Stomach (tissue), 9 donors: ENCODE results near the gene HDHD3. TPM values are rescaled to one million over a fixed set of nuclear protein-coding genes. Genes with fewer than 3 reads are reported as not detected.

Source experiments
- DNase-seq, 2 donors: peaks; one replicate each; pipeline versions ENCODE4 v3.0.0 to v3.0.0-alpha.2; 2013 to 2019
- H3K27ac ChIP-seq, 5 donors: fragments of 200-600 bp in 4 of 5; sonication (generic) in 4 of 5; one replicate each; pipeline ENCODE4 v1.5.1; 2013 to 2019; ENCODE audit warnings: mild to moderate bottlenecking in 1 of 5, moderate library complexity in 1 of 5
- H3K27me3 ChIP-seq, 3 donors: fragments of 200-600 bp; sonication (generic); one replicate each; pipeline ENCODE4 v1.5.1; 2017 to 2019; ENCODE audit warnings: mixed run types in 1 of 3
- H3K36me3 ChIP-seq, 4 donors: fragments of 200-600 bp; sonication (generic); 1 replicate in 3 of 4; 2 replicates in 1 of 4; pipeline ENCODE4 v1.5.1; 2016 to 2019
- H3K4me1 ChIP-seq, 4 donors: fragments of 200-600 bp; sonication (generic); one replicate each; pipeline ENCODE4 v1.5.1; 2016 to 2019
- H3K4me3 ChIP-seq, 4 donors: fragments of 200-600 bp; sonication (generic) in 3 of 4; one replicate each; pipeline ENCODE4 v1.5.1; 2016 to 2019; ENCODE audit warnings: mild to moderate bottlenecking in 1 of 4
- H3K9me3 ChIP-seq, 4 donors: fragments of 200-600 bp; sonication (generic); one replicate each; pipeline ENCODE4 v1.5.1; 2016 to 2019
- EP300 ChIP-seq: sonication (generic); formaldehyde crosslinking; IDR thresholded peaks from one replicate; pipeline ENCODE4 v1.6.1; 2017; ENCODE audit warnings: antibody characterized with exemption
- POLR2A ChIP-seq, 4 donors: fragments of 450-650 bp; IDR thresholded peaks; one replicate each; pipeline ENCODE4 v1.6.1; 2016; ENCODE audit warnings: antibody characterized with exemption in 4 of 4, control low read depth in 2 of 4, mild to moderate bottlenecking in 1 of 4, moderate library complexity in 1 of 4
- POLR2AphosphoS5 ChIP-seq, 3 donors: sonication (generic); formaldehyde crosslinking; IDR thresholded peaks; one replicate each; pipeline ENCODE4 v1.6.1; 2016; ENCODE audit warnings: antibody characterized with exemption in 3 of 3
- WGBS, 5 donors: extraction: QIAGEN DNeasy Blood & Tissue Kit in 3 of 5; methylation state at CpG; one replicate each; pipeline versions ENCODE4 v1.1.5 to v1.1.7; 2013 to 2018; 5-methylcytosine and 5-hydroxymethylcytosine counted together
- intact Hi-C: fragments of 100-400 bp; cut with DNase I; formaldehyde crosslinking; loops from one replicate; pipeline ENCODE4 v1.15.1; 2023; ENCODE audit warnings: low total_unique reads
- polyA plus RNA-seq, 3 donors: library from polyadenylated mRNA; stranded (reverse); fragments of 200-250 nt; gene quantifications; one replicate each; pipeline ENCODE4 v1.2.3, GENCODE V29; 2013
- total RNA-seq, 5 donors: library from RNA; depleted of rRNA; stranded (reverse); fragments of >200 nt; gene quantifications; one replicate each; pipeline versions ENCODE4 v1.1.0 to v1.2.3, GENCODE V29; 2014 to 2016
- TF ChIP-seq, protein P1 (sequence below), 7 experiments: fragments of 450-650 bp in 4 of 7; fragments of 200-600 bp in 3 of 7; sonication (generic) in 3 of 7; IDR thresholded peaks; one replicate each; pipeline ENCODE4 v1.5.1; 2016 to 2019; ENCODE audit warnings: antibody characterized with exemption in 7 of 7, control low read depth in 2 of 7, mild to moderate bottlenecking in 1 of 7
- donor health status: healthy with polysubstance abuse.
- donor health status: Bipolar disorder and iron deficiency.
- donor health status: healthy.

Gene HDHD3
- total and polyA plus RNA-seq, 8 donors, result 41.3 to 120 (median 66.7) TPM

GRCh38 chr9:113328045-113328782 is 48.6 kb downstream of the HDHD3 start:
- no peak overlapping the region for H3K4me3 ChIP-seq
- H3K9me3 ChIP-seq, result no peaks in the 10 kb centered on the region
- WGBS, 5 donors, result 82 to 93% (median 92%) methylated on average over 3 of the region's 3 CpGs
- no peaks in the 10 kb centered on the region for H3K27me3 ChIP-seq
- no peak for DNase-seq
- peaks cover 0 to 21% (median 4%) of the 10 kb centered on the region in 4 donors for H3K36me3 ChIP-seq
- TF ChIP-seq POLR2AphosphoS5 (IDR thresholded peaks at IDR 0.05) (no peak), POLR2A (IDR thresholded peaks at IDR 0.05) (no peak), EP300 (no peak)
- TF ChIP-seq, protein P1, sequence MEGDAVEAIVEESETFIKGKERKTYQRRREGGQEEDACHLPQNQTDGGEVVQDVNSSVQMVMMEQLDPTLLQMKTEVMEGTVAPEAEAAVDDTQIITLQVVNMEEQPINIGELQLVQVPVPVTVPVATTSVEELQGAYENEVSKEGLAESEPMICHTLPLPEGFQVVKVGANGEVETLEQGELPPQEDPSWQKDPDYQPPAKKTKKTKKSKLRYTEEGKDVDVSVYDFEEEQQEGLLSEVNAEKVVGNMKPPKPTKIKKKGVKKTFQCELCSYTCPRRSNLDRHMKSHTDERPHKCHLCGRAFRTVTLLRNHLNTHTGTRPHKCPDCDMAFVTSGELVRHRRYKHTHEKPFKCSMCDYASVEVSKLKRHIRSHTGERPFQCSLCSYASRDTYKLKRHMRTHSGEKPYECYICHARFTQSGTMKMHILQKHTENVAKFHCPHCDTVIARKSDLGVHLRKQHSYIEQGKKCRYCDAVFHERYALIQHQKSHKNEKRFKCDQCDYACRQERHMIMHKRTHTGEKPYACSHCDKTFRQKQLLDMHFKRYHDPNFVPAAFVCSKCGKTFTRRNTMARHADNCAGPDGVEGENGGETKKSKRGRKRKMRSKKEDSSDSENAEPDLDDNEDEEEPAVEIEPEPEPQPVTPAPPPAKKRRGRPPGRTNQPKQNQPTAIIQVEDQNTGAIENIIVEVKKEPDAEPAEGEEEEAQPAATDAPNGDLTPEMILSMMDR (IDR thresholded peaks at IDR 0.05), result no peak
- intact Hi-C loops, result no loop called here
- no peak overlapping the region for H3K27ac ChIP-seq
- no peaks in the 10 kb centered on the region for H3K4me1 ChIP-seq

- WGBS, 5 donors, result 96 to 97% (median 96%) methylated on average over 4 of the region's 4 CpGs
- intact Hi-C loops, result no loop called here
- Histone ChIP-seq H3K27me3 (no peaks in the 10 kb centered on the region), H3K27ac (no peak overlapping the region), H3K4me3 (no peak overlapping the region), H3K36me3 (peaks cover 0 to 26% (median 5%) of the 10 kb centered on the region in 4 donors), H3K4me1 (no peaks in the 10 kb centered on the region), H3K9me3 (no peaks in the 10 kb centered on the region)
- no peak for TF ChIP-seq POLR2A (IDR thresholded peaks at IDR 0.05)
- TF ChIP-seq POLR2AphosphoS5 (IDR thresholded peaks at IDR 0.05), result no peak
- TF ChIP-seq, protein P1 (IDR thresholded peaks at IDR 0.05), result no peak
- TF ChIP-seq EP300, result no peak
- DNase-seq, result no peak
Observed at GRCh38 chr9:113326230-113326629, 50.6 kb downstream of the HDHD3 start.

Other genes with a start within 250 kb of the HDHD3 start
- gene SLC31A2, start 226.0 kb downstream of the HDHD3 start, total RNA-seq, result 10 to 100 TPM in 2 of 5 donors, 1 to 10 TPM in 3; 1.2 to 19.6 (median 7.7) TPM
- gene SLC31A2, start 226.0 kb downstream of the HDHD3 start, polyA plus RNA-seq, result 1 to 10 TPM; 3.7 to 8.0 (median 5.0) TPM
- 10 to 100 TPM; 11.1 to 36.6 (median 23.8) TPM for gene FKBP15, start 155.7 kb downstream of the HDHD3 start, total RNA-seq
- 1 to 10 TPM; 5.5 to 9.6 (median 6.0) TPM for gene FKBP15, start 155.7 kb downstream of the HDHD3 start, polyA plus RNA-seq
- 100 to 1,000 TPM in 1 of 5 donors, 10 to 100 TPM in 4; 11.1 to 106 (median 18.8) TPM for gene SLC31A1, start 155.4 kb downstream of the HDHD3 start, total RNA-seq
- gene SLC31A1, start 155.4 kb downstream of the HDHD3 start, polyA plus RNA-seq, result 1 to 10 TPM; 4.7 to 8.2 (median 4.9) TPM
- 10 to 100 TPM in 4 of 5 donors, 1 to 10 TPM in 1; 7.2 to 46.1 (median 25.4) TPM for gene CDC26, start 101.4 kb downstream of the HDHD3 start, total RNA-seq
- gene CDC26, start 101.4 kb downstream of the HDHD3 start, polyA plus RNA-seq, result 10 to 100 TPM; 28.2 to 66.4 (median 45.3) TPM
- gene PRPF4, start 101.3 kb downstream of the HDHD3 start, total RNA-seq, result 10 to 100 TPM in 2 of 5 donors, 1 to 10 TPM in 3; 3.2 to 25.0 (median 9.9) TPM
- 10 to 100 TPM in 2 of 3 donors, 1 to 10 TPM in 1; 7.8 to 11.4 (median 10.0) TPM for gene PRPF4, start 101.3 kb downstream of the HDHD3 start, polyA plus RNA-seq
- 1 to 10 TPM in 2 of 5 donors, under 1 TPM in 1, not detected in 2; 0.43 to 5.0 (median 1.8) TPM for gene RNF183, start 73.6 kb downstream of the HDHD3 start, total RNA-seq
- gene RNF183, start 73.6 kb downstream of the HDHD3 start, polyA plus RNA-seq, result 1 to 10 TPM in 2 of 3 donors, under 1 TPM in 1; 0.46 to 5.6 (median 1.2) TPM
- 1 to 10 TPM in 2 of 5 donors, under 1 TPM in 2, not detected in 1; 0.29 to 5.0 (median 0.96) TPM for gene WDR31, start 36.7 kb downstream of the HDHD3 start, total RNA-seq
- gene WDR31, start 36.7 kb downstream of the HDHD3 start, polyA plus RNA-seq, result 1 to 10 TPM; 1.2 to 1.5 (median 1.3) TPM
- gene BSPRY, start 27.4 kb downstream of the HDHD3 start, total RNA-seq, result 10 to 100 TPM in 4 of 5 donors, 1 to 10 TPM in 1; 2.2 to 60.3 (median 16.0) TPM
- 10 to 100 TPM; 16.1 to 28.9 (median 24.5) TPM for gene BSPRY, start 27.4 kb downstream of the HDHD3 start, polyA plus RNA-seq
- gene ALAD, start 24.3 kb upstream of the HDHD3 start, total RNA-seq, result 100 to 1,000 TPM in 1 of 5 donors, 10 to 100 TPM in 4; 30.8 to 102 (median 44.8) TPM
- 10 to 100 TPM; 33.9 to 69.2 (median 64.8) TPM for gene ALAD, start 24.3 kb upstream of the HDHD3 start, polyA plus RNA-seq
- gene POLE3, start 33.7 kb upstream of the HDHD3 start, total RNA-seq, result 10 to 100 TPM in 3 of 5 donors, 1 to 10 TPM in 2; 4.1 to 47.4 (median 25.4) TPM
- 10 to 100 TPM; 31.0 to 39.1 (median 31.9) TPM for gene POLE3, start 33.7 kb upstream of the HDHD3 start, polyA plus RNA-seq
- gene C9orf43, start 33.8 kb upstream of the HDHD3 start, total RNA-seq, result under 1 TPM in 2 of 5 donors, not detected in 3; 0.55 to 0.58 TPM
- under 1 TPM; 0.19 to 0.61 (median 0.58) TPM for gene C9orf43, start 33.8 kb upstream of the HDHD3 start, polyA plus RNA-seq
- gene RGS3, start 86.7 kb upstream of the HDHD3 start, total RNA-seq, result 10 to 100 TPM; 27.0 to 71.4 (median 49.2) TPM
- 10 to 100 TPM; 26.6 to 41.0 (median 30.4) TPM for gene RGS3, start 86.7 kb upstream of the HDHD3 start, polyA plus RNA-seq